OCI-LY7 (cell line): ENCODE results near the gene SUPT3H.

Source experiments
- EZH2phosphoT487 ChIP-seq: fragments of 200-600 bp; sonication (generic); IDR thresholded peaks from 2 replicates; pipeline ENCODE4 v1.6.1; 2018; ENCODE audit warnings: low read depth, borderline replicate concordance, mild to moderate bottlenecking, mixed run types, antibody characterized with exemption, low read length, moderate library complexity, mixed read lengths
- TF ChIP-seq, protein P1 (sequence below): fragments of 200-600 bp; sonication (generic); conservative IDR thresholded peaks from 2 replicates; pipeline ENCODE4 v1.5.1; 2014; ENCODE audit warnings: mild to moderate bottlenecking, antibody characterized with exemption, low read length, moderate library complexity, mixed read lengths

GRCh38 chr6:45154679-45155078 is 223.1 kb downstream of the SUPT3H start:
- TF ChIP-seq, protein P1, sequence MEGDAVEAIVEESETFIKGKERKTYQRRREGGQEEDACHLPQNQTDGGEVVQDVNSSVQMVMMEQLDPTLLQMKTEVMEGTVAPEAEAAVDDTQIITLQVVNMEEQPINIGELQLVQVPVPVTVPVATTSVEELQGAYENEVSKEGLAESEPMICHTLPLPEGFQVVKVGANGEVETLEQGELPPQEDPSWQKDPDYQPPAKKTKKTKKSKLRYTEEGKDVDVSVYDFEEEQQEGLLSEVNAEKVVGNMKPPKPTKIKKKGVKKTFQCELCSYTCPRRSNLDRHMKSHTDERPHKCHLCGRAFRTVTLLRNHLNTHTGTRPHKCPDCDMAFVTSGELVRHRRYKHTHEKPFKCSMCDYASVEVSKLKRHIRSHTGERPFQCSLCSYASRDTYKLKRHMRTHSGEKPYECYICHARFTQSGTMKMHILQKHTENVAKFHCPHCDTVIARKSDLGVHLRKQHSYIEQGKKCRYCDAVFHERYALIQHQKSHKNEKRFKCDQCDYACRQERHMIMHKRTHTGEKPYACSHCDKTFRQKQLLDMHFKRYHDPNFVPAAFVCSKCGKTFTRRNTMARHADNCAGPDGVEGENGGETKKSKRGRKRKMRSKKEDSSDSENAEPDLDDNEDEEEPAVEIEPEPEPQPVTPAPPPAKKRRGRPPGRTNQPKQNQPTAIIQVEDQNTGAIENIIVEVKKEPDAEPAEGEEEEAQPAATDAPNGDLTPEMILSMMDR: no peak
- no peak for TF ChIP-seq EZH2phosphoT487
